HG02973 (cell line): Measurements from ENCODE around the gene PLXNB2.
"Not testable (repeated sequence)": the region's sequence is repeated elsewhere in the genome, so short reads cannot be mapped to it uniquely, and the experiment has no call there.

Experiments
- ATAC-seq: cut with Tn5 transposase; IDR thresholded peaks from one replicate; pipeline ENCODE4 v1.9.1; 2021; ENCODE audit warnings: moderate library complexity; ENCODE audit not compliant: unreplicated experiment

The PLXNB2 gene

DNA sequence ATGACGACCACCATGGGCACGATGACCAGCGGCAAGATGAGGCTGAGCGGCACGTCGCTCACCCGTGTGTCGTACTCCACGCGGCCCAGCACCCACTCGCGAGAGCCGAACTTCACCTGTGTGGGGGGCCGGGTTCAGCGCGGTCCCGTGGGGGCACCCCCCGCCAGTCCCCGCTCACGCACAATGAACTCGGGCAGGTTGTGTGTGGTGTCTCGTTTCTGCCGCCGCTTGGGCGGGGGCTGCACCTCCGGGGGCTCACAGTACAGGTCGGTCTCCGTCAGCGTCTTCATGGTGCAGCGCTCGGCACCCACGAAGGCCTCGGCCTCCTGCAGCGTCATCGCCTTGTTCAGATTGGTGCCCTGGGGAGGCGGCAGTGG, 26.1 kb downstream of the PLXNB2 start:
- no peak for ATAC-seq

DNA sequence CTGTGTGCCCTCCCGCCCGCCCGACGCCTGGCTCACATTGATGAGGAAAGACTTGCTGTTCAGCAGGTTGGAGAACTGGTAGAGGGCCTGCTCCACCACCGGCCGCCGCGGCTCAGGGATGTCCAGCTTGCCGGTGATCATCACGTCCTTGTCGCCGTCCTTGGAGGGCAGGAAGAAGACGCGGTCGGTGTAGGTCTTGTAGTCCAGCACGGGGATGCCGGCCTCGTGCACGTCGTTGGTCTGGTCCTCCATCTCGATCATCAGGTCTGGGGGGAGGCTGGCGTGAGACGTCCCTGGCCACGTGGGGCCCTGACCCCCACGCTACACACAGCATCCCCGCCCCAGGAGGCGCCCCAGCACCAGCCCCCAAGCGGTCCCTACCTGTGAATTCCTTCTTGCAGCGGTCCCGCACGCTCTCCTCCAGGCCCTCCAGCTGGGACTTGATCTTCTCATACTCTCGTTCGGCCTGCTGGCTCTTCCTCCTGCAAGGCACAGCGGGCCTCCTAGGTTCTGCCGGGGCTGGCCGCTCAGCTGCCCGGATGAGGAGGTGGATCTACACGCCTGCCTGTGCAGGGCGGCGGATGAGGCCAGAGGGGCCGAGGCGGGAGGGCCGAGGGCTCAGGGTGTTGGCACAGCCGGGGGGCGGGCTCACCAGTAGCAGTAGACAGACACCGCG, 26.6 kb downstream of the PLXNB2 start:
- no peak for ATAC-seq

DNA sequence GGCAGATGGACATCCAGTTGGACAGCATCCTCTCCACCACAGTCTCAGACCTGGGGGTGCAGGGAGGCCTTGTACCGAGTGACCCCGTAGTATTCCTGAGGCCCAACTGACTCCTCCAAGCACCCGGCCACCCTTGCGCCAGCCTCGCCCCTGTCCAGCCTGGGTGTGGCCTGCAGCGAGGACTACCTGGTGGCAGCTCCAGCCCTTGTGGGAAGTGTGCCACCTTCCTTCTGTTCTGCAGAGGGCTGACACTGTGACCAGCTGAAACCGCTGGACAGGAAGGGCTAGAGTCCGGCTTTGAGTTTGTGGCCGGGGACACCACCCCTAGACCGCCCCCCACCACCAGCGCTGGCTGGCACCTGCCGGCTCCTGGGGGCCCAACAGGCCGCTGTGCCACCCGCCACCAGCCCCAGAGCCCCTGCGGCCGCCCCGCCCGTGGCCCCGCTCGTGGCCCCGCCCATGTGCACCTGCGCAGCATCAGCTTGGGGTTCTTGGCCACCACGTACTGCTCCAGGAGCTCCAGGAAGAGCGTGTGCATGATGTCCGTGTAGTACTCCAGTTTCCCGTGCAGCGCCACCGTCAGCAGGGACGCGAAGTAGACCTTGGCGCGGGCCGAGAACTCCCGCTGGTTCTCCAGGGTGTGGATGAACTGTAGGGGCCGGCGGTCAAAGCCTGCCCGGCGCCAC, 27.3 kb downstream of the PLXNB2 start:
- no peak for ATAC-seq

DNA sequence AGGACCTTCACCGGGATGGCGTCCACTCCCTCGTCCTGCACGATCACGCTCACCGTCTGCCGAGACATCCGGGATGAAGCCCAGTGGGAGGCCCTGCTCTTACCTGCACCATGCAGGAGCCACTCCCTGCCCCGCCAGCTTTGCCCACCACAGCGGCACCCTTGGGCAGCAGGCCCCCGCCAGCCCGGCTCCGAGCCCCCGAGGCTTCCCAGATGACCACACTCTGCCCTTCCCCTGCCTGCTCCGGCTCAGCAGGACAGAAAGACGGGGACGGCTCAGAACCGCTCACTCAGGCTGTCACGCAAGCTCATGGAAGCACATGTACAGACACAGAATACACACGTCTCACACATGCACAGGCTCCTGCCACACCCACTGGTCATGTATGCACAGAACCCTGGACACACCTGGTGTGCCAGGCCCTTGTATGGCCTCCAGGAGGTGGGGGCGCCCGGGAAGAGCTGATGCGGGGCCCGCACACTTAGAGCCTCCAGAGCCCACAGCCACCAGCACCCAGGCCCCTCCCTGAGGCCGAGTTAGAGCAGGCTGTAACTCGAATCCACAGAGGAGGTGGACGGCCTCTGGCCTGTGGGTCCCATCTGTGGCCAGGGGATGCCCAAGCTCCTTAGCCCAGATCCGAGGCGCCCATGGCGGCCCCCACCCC, 28.4 kb downstream of the PLXNB2 start:
- no peak for ATAC-seq

GRCh38 chr22:50278461-50278860, 29.0 kb downstream of the PLXNB2 start:
- no peak for ATAC-seq

- no peak for ATAC-seq
Observed at GRCh38 chr22:50277761-50278160, 29.7 kb downstream of the PLXNB2 start.

DNA sequence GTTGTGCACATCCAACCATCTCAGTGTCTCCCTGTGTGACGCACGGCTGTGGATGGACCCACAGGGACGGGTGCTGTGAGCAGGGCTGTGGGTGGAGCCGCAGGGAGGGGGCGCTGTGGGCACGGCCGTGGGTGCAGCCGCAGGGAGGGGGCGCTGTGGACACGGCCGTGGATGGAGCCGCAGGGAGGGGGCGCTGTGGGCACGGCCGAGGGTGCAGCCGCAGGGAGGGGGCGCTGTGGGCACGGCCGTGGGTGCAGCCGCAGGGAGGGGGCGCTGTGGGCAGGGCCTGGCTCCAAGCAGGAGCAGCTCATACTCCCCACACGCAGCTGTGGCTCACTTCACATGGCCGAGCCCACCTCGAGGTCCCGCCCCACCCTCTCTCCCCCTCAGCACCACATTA, 31.3 kb downstream of the PLXNB2 start:
- ATAC-seq = peak; percentile 40

GRCh38 chr22:50275181-50276055, 32.0 kb downstream of the PLXNB2 start:
- no peak for ATAC-seq

DNA sequence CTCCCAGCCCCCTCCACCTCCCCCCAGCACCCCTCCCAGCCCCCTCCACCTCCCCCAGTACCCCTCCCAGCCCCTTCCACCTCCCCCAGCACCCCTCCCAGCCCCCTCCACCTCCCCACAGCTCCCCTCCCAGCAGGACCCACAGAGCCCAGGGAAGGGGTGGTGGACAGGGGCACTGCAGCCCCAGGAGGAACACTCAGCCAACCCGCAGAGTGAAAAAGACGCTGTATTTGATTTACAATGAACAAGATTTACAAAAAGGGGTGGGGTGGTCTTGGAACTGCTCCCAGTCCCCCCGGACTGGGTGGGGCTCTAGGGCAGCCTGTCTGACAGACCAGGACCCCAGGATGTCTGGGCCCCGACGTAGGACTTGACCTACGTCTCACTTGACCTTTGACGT, 32.7 kb downstream of the PLXNB2 start:
- ATAC-seq = no peak

DNA sequence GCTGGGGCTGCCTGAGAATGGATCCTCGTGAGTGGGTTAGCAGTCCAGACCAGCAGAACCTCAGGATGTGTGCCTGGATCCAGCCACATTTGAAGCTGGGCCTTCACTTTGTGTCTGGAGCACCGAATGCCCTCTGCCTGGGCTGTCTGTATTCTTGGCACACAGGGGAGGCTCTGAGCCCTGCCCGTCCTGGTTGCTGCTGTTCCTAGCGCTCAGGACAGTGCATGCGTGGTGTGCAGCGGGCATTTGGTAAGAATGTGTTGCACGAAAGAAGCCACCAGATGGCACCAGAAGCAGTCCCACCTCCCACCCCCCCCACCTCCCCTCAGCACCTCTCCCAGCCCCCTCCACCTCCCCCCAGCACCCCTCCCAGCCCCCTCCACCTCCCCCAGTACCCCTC, 33.1 kb downstream of the PLXNB2 start:
- no peak for ATAC-seq

DNA sequence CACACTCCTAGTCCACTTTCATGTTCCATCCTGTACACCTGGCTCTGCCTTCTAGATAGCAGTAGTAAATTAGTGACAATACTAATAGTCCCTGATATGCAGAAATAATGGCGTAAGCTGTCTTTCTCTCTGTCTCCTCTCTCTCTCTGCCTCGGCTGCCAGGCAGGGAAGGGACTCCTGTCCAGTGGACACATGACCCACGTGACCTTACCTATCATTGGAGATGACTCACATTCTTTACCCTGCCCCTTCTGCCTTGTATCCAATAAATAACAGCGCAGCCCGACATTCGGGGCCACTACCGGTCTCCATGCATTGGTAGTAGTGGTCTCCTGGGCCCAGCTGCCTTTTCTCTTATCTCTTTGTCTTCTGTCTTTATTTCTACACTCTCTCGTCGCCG, 33.7 kb downstream of the PLXNB2 start:
- not testable (repeated sequence) for ATAC-seq

DNA sequence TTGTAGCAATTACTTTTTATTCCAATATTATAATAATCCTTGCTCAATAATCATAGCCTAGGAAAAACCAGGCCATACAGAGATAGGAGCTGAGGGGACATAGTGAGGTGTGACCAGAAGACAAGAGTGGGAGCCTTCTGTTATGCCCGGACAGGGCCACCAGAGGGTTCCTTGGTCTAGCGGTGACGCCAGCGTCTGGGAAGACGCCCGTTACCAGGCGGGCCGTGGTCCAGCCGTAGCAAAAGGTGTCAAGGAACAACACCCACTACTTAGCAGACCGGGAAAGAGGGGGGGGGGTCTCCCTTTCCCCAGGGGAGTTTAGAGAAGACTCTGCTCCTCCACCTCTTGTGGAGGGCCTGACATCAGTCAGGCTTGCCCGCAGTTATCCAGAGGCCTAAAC, 34.1 kb downstream of the PLXNB2 start:
- ATAC-seq = not testable (repeated sequence)

GRCh38 chr22:50272044-50272802, 35.2 kb downstream of the PLXNB2 start:
- ATAC-seq = no peak

GRCh38 chr22:50271519-50271970, 35.9 kb downstream of the PLXNB2 start:
- ATAC-seq = no peak

DNA sequence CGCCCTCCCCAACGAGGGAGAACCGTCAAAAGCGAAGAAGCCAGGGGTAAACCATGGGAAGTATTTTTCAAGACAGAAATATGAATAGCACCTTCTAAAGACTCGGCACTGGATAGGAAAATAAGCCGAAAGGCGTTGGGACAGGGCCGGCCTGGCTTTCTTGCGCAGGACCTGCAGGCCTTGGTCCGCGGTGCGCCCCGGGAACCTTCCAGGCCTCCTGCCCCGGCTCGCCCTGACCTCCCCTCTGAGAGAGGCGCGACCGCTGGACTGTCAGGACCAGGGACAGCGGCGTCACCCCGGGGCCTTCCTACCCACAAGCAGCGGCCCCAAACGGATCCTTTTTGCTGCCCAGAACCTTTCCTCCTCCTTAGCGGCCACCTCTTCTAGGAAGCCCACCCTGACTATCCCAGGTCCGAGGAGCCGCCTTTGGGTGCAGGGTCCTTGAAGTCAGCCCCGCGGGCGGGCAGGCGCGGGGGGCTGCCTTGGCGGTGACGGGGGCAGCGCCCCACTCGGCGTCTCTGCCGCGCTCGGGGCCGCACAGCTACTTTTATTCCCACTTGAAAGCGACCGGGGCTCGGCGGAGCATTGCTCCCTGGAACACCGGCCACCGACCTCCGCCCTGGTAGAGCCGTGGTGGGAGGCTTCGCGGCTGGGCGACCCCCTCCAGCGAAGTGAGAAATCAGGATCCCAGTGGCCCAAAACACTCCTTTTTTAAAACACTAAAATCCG, 36.6 kb downstream of the PLXNB2 start:
- no peak for ATAC-seq

DNA sequence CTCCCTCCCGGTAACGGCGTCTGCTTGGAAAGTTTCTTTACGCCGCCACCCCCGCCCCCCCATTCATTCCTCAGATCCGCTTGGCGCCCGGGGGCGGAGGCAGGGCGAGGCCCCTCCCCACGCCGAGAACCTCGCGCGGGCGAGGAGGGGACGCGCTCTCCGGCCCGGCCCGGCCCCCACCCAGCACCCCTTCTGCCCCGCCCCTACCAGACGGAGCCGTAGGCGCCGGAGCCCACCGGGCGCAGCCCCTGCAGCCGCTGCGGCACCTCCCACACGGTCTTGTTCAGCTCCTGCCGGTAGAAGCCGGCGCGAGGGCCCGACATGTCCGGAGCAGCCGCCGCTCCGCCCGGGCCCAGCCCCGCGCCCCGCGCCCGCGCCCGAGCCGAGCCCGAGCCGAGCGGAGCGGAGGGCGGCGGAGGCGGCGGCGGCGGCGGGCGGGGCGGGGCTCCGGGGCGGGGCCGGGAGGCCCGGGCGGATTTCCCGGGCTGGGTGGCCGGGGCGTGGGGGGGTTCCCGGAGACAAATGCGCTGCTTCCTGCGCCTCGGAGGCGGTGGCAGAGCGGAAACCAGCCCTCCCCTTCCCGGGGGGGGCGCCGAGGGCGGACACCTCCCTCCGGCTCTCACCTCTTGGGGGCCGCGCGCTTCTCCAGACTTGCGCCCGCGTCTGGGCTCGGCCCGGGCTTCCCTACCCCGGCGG, 37.3 kb downstream of the PLXNB2 start, which contains the start of gene MAPK11:
Gene MAPK11 (minus strand): TSS at position 411 of the 696 bp plus-strand sequence. CDS start 88 bp downstream, at position 323.
- no peak for ATAC-seq

DNA sequence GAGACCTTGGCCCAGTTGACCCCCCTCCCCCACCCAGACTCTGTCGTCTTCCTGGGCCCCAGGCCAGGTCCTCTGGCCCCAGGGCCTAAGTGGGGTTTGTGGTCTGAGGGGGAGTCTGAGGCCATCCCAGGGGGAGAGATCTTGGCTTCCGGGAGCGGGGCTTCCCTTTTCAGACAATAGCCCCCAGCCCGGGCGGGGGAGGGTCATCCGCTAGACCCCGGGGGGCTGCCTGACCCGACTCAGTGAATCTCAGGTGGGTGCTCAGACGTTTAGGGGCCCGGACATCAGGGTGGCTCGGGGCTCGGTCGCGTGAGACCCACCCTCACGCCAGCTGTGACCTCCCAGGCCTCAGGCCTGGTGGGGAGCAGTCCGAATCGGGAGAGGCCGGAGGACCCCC, 37.9 kb downstream of the PLXNB2 start:
- no peak for ATAC-seq

GRCh38 chr22:50268655-50269113, 38.8 kb downstream of the PLXNB2 start:
- no peak for ATAC-seq
